ENCODE data around the gene NELFB.

GRCh38 chr9:137306066-137306849 is 51.1 kb downstream of the NELFB start:
- TF ChIP-seq CTCF (IDR thresholded peaks at IDR 0.05 in 8 of 11, conservative IDR thresholded peaks at IDR 0.05 in 3 of 11) (no peak), POLR2A (IDR thresholded peaks at IDR 0.05) (no peak)

All from spleen (tissue), 7 donors.